Measurements from ENCODE around the gene PACSIN1.

Gene PACSIN1

DNA sequence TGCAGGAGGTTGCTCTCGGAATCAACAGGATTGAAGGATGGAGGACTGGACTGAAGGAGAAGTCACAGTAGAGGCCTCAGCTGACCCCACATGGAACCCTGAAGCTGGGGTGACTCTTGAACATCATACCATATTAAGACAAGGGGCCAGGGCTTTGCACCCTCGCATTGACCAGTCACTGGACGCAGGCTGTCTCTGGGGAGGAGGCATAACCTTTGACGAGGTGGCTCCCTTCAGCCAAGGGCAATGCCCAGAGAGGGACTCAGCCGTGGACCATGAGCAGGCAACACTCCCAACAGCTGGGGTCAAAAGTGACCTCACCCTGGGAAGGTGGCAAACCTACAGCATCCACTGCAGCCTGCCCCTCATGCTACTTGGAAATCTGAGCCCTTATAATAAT, 21.7 kb downstream of the PACSIN1 start:
- DNase-seq (ENCODE audit: extremely low spot score): no peak
- TF ChIP-seq FOXK2 (IDR thresholded peaks at IDR 0.05): no peak
- no peak for TF ChIP-seq ZNF384 (IDR thresholded peaks at IDR 0.05)
- TF ChIP-seq BHLHE40 (IDR thresholded peaks at IDR 0.05; ENCODE audit: borderline replicate concordance): no peak
- no peak for TF ChIP-seq LEF1 (IDR thresholded peaks at IDR 0.05; ENCODE audit: borderline replicate concordance)
- no peak for TF ChIP-seq HDGF (IDR thresholded peaks at IDR 0.05; ENCODE audit: borderline replicate concordance)
- TF ChIP-seq TARDBP (IDR thresholded peaks at IDR 0.05): no peak
- TF ChIP-seq, protein P1, sequence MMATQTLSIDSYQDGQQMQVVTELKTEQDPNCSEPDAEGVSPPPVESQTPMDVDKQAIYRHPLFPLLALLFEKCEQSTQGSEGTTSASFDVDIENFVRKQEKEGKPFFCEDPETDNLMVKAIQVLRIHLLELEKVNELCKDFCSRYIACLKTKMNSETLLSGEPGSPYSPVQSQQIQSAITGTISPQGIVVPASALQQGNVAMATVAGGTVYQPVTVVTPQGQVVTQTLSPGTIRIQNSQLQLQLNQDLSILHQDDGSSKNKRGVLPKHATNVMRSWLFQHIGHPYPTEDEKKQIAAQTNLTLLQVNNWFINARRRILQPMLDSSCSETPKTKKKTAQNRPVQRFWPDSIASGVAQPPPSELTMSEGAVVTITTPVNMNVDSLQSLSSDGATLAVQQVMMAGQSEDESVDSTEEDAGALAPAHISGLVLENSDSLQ (IDR thresholded peaks at IDR 0.05): no peak
- no peak for TF ChIP-seq FOXA1 (IDR thresholded peaks at IDR 0.05)
- ChIA-PET POLR2A (no interaction called here), CTCF (no interaction called here)

DNA sequence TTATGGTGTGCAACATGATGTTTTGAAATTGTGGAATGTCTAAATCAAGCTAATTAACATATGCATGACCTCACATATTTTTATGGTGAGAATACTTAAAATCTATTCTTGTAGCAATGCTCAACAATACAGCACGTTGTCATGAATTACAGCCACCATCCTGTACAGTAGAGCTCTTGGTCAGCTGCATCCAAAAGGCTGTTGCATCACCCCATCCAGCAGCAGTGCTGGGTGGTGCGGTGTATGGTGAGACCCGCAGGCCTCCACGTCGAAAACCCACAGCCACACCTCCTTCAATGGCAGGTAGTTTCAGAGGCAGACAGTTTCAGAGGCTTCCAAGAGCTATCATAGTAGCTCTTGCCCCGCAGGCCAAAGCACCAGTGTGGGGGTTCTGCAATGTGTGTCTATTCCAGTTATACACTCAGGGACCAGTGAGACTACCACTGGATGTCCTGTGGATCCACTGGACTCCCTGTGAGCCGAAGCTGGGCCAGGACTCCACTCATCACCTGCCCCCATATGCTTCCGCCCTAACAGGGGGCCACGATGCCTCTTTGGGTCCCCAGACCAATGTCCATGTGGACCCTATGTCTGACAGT, 23.4 kb downstream of the PACSIN1 start:
- CTCF ChIA-PET: no interaction called here

DNA sequence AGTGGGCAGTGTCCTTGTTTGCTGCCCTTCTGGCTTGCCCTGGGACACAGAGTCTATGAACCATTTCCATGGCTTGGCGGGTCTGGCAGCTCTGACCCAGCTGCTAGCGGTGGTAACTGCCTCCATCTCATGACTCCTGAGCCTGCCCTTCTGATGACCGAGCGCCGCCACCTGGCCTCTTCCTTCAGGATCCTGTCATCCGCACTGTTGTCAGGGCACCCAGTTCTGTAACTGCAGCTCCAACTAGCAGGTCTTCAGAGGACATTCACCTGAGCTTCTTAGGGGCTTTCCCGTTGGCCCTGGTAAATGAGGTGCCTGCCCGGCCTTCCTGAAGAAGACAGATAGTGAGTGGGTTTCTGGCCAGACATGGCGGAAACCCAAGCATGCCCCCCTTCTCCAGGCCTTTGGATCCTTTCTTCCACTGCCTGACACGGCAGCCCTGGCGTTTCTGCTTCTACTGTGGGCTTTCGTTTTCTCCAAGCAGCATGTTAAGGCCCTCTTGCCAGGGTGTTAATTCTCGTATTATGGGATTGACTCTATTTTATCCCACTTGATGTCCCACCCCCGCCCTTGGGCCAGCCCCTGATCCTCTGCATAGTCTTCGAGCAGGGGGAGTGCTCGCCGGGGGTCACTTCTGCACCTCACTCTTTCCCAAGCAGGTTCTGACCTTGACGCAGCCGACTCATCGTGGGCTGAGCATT, 24.7 kb downstream of the PACSIN1 start:
- CTCF ChIA-PET: interaction anchor here (0.6 kb wide), 2 partner anchors 92 to 1313 kb away, joined by 3 read pairs; no protein-coding TSS in a partner anchor
- POLR2A ChIA-PET: no interaction called here

More for the DNA sequence above, 23.4 kb downstream of the PACSIN1 start:
- no peak for TF ChIP-seq SP1 (IDR thresholded peaks at IDR 0.05)
- no peak for TF ChIP-seq ELF4 (IDR thresholded peaks at IDR 0.05)
- TF ChIP-seq ZNF384 (IDR thresholded peaks at IDR 0.05): no peak
- no peak for TF ChIP-seq FOXK2 (IDR thresholded peaks at IDR 0.05)
- TF ChIP-seq ARNT (IDR thresholded peaks at IDR 0.05): no peak
- TF ChIP-seq CTBP1 (IDR thresholded peaks at IDR 0.05; ENCODE audit: borderline replicate concordance): no peak
- TF ChIP-seq L3MBTL2 (conservative IDR thresholded peaks at IDR 0.05): no peak
- TF ChIP-seq NFRKB (IDR thresholded peaks at IDR 0.05): no peak
- no peak for TF ChIP-seq FOXM1 (IDR thresholded peaks at IDR 0.05; ENCODE audit: borderline replicate concordance)
- no peak for TF ChIP-seq TARDBP (IDR thresholded peaks at IDR 0.05)
- TF ChIP-seq BHLHE40 (IDR thresholded peaks at IDR 0.05; ENCODE audit: borderline replicate concordance): no peak
- no peak for TF ChIP-seq HDGF (IDR thresholded peaks at IDR 0.05; ENCODE audit: borderline replicate concordance)
- TF ChIP-seq, protein P1 (IDR thresholded peaks at IDR 0.05): no peak
- no peak for TF ChIP-seq FOXA1 (IDR thresholded peaks at IDR 0.05)
- no peak for TF ChIP-seq SUZ12 (IDR thresholded peaks at IDR 0.05)
- no peak for TF ChIP-seq LEF1 (IDR thresholded peaks at IDR 0.05; ENCODE audit: borderline replicate concordance)
- POLR2A ChIA-PET: no interaction called here
- no peak for DNase-seq (ENCODE audit: extremely low spot score)

DNA sequence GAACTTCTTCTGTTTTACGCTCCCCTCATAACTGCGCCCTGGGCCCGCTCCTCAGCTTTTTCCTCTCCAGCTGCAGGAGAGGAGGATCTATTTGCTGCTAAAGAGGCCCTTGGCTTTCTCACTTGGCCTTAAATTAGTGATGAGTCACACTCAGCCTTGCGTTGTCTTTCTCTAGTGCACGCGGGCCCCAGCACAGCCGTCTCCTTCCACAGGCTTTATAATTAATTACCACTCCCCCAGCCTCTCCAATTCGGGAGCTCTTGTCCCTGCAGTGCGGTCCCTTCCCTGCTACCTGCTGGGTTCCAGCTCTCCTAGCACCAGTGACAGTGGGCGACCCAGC, 25.2 kb downstream of the PACSIN1 start:
- ChIA-PET POLR2A (no interaction called here), CTCF (interaction anchor here (0.6 kb wide), 1 partner anchor 91 kb away, joined by 3 read pairs; no protein-coding TSS in a partner anchor)

More for the DNA sequence above, 24.7 kb downstream of the PACSIN1 start:
- TF ChIP-seq NFRKB (IDR thresholded peaks at IDR 0.05) (no peak), FOXK2 (IDR thresholded peaks at IDR 0.05) (no peak), ELF4 (IDR thresholded peaks at IDR 0.05) (no peak), LEF1 (IDR thresholded peaks at IDR 0.05; ENCODE audit: borderline replicate concordance) (no peak), TARDBP (IDR thresholded peaks at IDR 0.05) (no peak), SUZ12 (IDR thresholded peaks at IDR 0.05) (no peak), L3MBTL2 (conservative IDR thresholded peaks at IDR 0.05) (no peak), SP1 (IDR thresholded peaks at IDR 0.05) (no peak), CTBP1 (IDR thresholded peaks at IDR 0.05; ENCODE audit: borderline replicate concordance) (no peak), FOXA1 (IDR thresholded peaks at IDR 0.05) (no peak), HDGF (IDR thresholded peaks at IDR 0.05; ENCODE audit: borderline replicate concordance) (no peak), ZNF384 (IDR thresholded peaks at IDR 0.05) (no peak), FOXM1 (IDR thresholded peaks at IDR 0.05; ENCODE audit: borderline replicate concordance) (no peak), ARNT (IDR thresholded peaks at IDR 0.05) (no peak), BHLHE40 (IDR thresholded peaks at IDR 0.05; ENCODE audit: borderline replicate concordance) (no peak)
- TF ChIP-seq, protein P1 (IDR thresholded peaks at IDR 0.05): no peak
- no peak for DNase-seq (ENCODE audit: extremely low spot score)

DNA sequence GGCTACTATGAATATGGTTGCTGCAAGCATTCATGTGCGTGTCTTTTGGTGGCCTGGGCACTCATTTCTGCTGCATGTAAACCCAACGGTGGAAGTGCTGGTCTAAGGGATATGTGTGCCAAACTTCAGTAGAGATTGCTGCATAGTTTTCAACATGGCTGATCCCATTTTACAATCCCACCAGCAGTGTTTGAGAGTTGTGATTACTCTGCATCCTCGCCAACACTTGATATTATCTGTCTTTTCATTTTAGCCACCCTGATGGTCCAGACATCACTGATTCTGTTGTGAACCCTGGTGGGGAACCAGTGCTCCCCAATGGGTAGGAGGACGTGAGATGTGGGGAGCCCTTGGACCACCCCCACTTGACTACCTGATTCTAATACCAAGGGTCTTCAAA, 27.5 kb downstream of the PACSIN1 start:
- ChIA-PET CTCF (no interaction called here), POLR2A (no interaction called here)
- no peak for TF ChIP-seq FOXM1 (IDR thresholded peaks at IDR 0.05; ENCODE audit: borderline replicate concordance)
- no peak for TF ChIP-seq SUZ12 (IDR thresholded peaks at IDR 0.05)
- no peak for TF ChIP-seq NFRKB (IDR thresholded peaks at IDR 0.05)
- no peak for TF ChIP-seq FOXK2 (IDR thresholded peaks at IDR 0.05)
- no peak for TF ChIP-seq BHLHE40 (IDR thresholded peaks at IDR 0.05; ENCODE audit: borderline replicate concordance)
- no peak for TF ChIP-seq LEF1 (IDR thresholded peaks at IDR 0.05; ENCODE audit: borderline replicate concordance)
- TF ChIP-seq FOXA1 (IDR thresholded peaks at IDR 0.05): no peak
- no peak for TF ChIP-seq ZNF384 (IDR thresholded peaks at IDR 0.05)
- TF ChIP-seq ELF4 (IDR thresholded peaks at IDR 0.05): no peak
- TF ChIP-seq L3MBTL2 (conservative IDR thresholded peaks at IDR 0.05): no peak
- TF ChIP-seq ARNT (IDR thresholded peaks at IDR 0.05): no peak
- no peak for TF ChIP-seq SP1 (IDR thresholded peaks at IDR 0.05)
- TF ChIP-seq, protein P1 (IDR thresholded peaks at IDR 0.05): no peak
- TF ChIP-seq HDGF (IDR thresholded peaks at IDR 0.05; ENCODE audit: borderline replicate concordance): no peak
- no peak for TF ChIP-seq CTBP1 (IDR thresholded peaks at IDR 0.05; ENCODE audit: borderline replicate concordance)
- TF ChIP-seq TARDBP (IDR thresholded peaks at IDR 0.05): no peak
- no peak for DNase-seq (ENCODE audit: extremely low spot score)

More for the DNA sequence above, 25.2 kb downstream of the PACSIN1 start:
- no peak for DNase-seq (ENCODE audit: extremely low spot score)
- TF ChIP-seq ARNT (IDR thresholded peaks at IDR 0.05) (no peak), TARDBP (IDR thresholded peaks at IDR 0.05) (no peak)
